ENCODE results near the gene GFI1B.

DNA sequence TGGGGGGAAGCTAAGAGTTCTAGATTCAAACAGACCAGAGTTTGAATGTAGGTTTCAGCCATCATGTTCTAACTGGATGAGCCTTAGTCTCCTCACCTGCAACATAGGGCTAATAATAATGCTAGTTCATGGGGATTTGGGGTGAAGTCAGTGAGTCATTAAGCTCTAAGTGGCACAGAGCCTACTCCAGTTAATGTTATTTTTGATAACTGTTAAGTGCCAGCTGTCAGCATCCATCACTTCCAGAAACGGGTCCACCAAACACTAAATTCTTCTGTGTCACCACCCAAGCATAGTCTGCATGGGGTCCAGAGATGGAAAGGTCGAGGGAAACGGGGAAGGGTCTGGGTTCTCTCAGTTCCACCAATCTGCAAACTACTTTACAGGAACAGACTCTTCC lies 32.3 kb upstream of the GFI1B start:
- TF ChIP-seq, protein P1, sequence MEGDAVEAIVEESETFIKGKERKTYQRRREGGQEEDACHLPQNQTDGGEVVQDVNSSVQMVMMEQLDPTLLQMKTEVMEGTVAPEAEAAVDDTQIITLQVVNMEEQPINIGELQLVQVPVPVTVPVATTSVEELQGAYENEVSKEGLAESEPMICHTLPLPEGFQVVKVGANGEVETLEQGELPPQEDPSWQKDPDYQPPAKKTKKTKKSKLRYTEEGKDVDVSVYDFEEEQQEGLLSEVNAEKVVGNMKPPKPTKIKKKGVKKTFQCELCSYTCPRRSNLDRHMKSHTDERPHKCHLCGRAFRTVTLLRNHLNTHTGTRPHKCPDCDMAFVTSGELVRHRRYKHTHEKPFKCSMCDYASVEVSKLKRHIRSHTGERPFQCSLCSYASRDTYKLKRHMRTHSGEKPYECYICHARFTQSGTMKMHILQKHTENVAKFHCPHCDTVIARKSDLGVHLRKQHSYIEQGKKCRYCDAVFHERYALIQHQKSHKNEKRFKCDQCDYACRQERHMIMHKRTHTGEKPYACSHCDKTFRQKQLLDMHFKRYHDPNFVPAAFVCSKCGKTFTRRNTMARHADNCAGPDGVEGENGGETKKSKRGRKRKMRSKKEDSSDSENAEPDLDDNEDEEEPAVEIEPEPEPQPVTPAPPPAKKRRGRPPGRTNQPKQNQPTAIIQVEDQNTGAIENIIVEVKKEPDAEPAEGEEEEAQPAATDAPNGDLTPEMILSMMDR (IDR thresholded peaks at IDR 0.05) = no peak
- TF ChIP-seq POLR2A (IDR thresholded peaks at IDR 0.05) = no peak

Measured in lower leg skin (tissue), 3 donors.